ENCODE data around the gene OMP.

- no peak for TF ChIP-seq CTCF (IDR thresholded peaks at IDR 0.05)
- no peak for TF ChIP-seq POLR2A (IDR thresholded peaks at IDR 0.05)
- TF ChIP-seq POLR2AphosphoS5 (IDR thresholded peaks at IDR 0.05) = no peak
- no peak for TF ChIP-seq EP300 (IDR thresholded peaks at IDR 0.05)
These were observed 2.2 kb upstream of the OMP start for GRCh38 chr11:77100166-77101042.
